Ishikawa (cell line): ENCODE measurements around the gene ID1.

Source experiments
- CEBPB ChIP-seq: IDR thresholded peaks from 2 replicates; pipeline ENCODE4 v1.6.1; 2012
- CREB1 ChIP-seq: IDR thresholded peaks from 2 replicates; pipeline ENCODE4 v1.6.1; 2012; ENCODE audit warnings: low read depth
- EGR1 ChIP-seq: IDR thresholded peaks from 2 replicates; pipeline ENCODE4 v1.6.1; 2012
- EP300 ChIP-seq: IDR thresholded peaks from 2 replicates; pipeline ENCODE4 v1.6.1; 2012; ENCODE audit warnings: borderline replicate concordance
- FOXM1 ChIP-seq: IDR thresholded peaks from 2 replicates; pipeline ENCODE4 v1.6.1; 2012; ENCODE audit warnings: low read depth, borderline replicate concordance
- MAX ChIP-seq: IDR thresholded peaks from 2 replicates; pipeline ENCODE4 v1.6.1; 2012
- NFIC ChIP-seq: IDR thresholded peaks from 2 replicates; pipeline ENCODE4 v1.6.1; 2012
- RAD21 ChIP-seq: IDR thresholded peaks from 2 replicates; pipeline ENCODE4 v1.6.1; 2012; ENCODE audit warnings: low read depth
- REST ChIP-seq: IDR thresholded peaks from 2 replicates; pipeline ENCODE4 v1.6.1; 2012; ENCODE audit warnings: low read depth, mild to moderate bottlenecking
- TAF1 ChIP-seq: IDR thresholded peaks from 2 replicates; pipeline ENCODE4 v1.6.1; 2012; ENCODE audit warnings: low read depth, mild to moderate bottlenecking
- TCF12 ChIP-seq: IDR thresholded peaks from 2 replicates; pipeline ENCODE4 v1.6.1; 2012; ENCODE audit warnings: low read depth
- TEAD4 ChIP-seq: IDR thresholded peaks from 2 replicates; pipeline ENCODE4 v1.6.1; 2012
- USF1 ChIP-seq: IDR thresholded peaks from 2 replicates; pipeline ENCODE4 v1.6.1; 2012
- YY1 ChIP-seq: IDR thresholded peaks from 2 replicates; pipeline ENCODE4 v1.6.1; 2012; ENCODE audit warnings: low read depth
- ZBTB7A ChIP-seq: IDR thresholded peaks from 2 replicates; pipeline ENCODE4 v1.6.1; 2012; ENCODE audit warnings: low read depth

Gene ID1

GRCh38 chr20:31638816-31639215, 33.7 kb downstream of the ID1 start:
- TF ChIP-seq RAD21: no peak
- no peak for TF ChIP-seq EGR1
- no peak for TF ChIP-seq TCF12
- no peak for TF ChIP-seq EP300
- no peak for TF ChIP-seq NFIC
- TF ChIP-seq CEBPB: no peak
- TF ChIP-seq ZBTB7A: no peak
- no peak for TF ChIP-seq TAF1
- TF ChIP-seq CREB1: no peak
- TF ChIP-seq YY1: no peak
- TF ChIP-seq MAX: no peak
- TF ChIP-seq TEAD4: no peak
- no peak for TF ChIP-seq USF1
- no peak for TF ChIP-seq REST
- no peak for TF ChIP-seq FOXM1

GRCh38 chr20:31640259-31640658, 35.2 kb downstream of the ID1 start:
- TF ChIP-seq MAX (no peak), NFIC (no peak), FOXM1 (no peak)

- TF ChIP-seq RAD21 (no peak), EGR1 (no peak), FOXM1 (no peak), CREB1 (no peak), TCF12 (no peak), TAF1 (no peak), MAX (no peak), CEBPB (no peak), USF1 (no peak), ZBTB7A (no peak), REST (no peak)
Observed at GRCh38 chr20:31641391-31641790, 36.3 kb downstream of the ID1 start.

- TF ChIP-seq EGR1 (no peak), TCF12 (no peak), CREB1 (no peak), YY1 (no peak), TEAD4 (no peak), MAX (no peak), REST (no peak), NFIC (no peak), CEBPB (no peak), RAD21 (no peak), EP300 (no peak), FOXM1 (no peak), ZBTB7A (no peak), USF1 (no peak), TAF1 (no peak)
Observed at GRCh38 chr20:31642837-31643236, 37.7 kb downstream of the ID1 start.
